ENCODE results near the gene NDUFB2.
A peak's percentile ranks its signal among the peaks of the same experiment; 100 is the strongest.
"Not testable (repeated sequence)": the region's sequence is repeated elsewhere in the genome, so short reads cannot be mapped to it uniquely, and the experiment has no call there.

Gene NDUFB2

GRCh38 chr7:140667476-140667875 lies 29.0 kb upstream of the NDUFB2 start:
- no peak overlapping the region for H3K4me3 ChIP-seq (ENCODE audit: low read length)
- DNase-seq (ENCODE audit: low read depth) = no peak
- TF ChIP-seq CTCF (conservative IDR thresholded peaks at IDR 0.05; ENCODE audit: low read length) = no peak

GRCh38 chr7:140668641-140669040 lies 27.9 kb upstream of the NDUFB2 start:
- DNase-seq (ENCODE audit: low read depth) = no peak
- no peak for TF ChIP-seq CTCF (conservative IDR thresholded peaks at IDR 0.05; ENCODE audit: low read length)
- H3K4me3 ChIP-seq (ENCODE audit: low read length) = no peak overlapping the region

GRCh38 chr7:140669352-140669751 lies 27.2 kb upstream of the NDUFB2 start:
- no peak overlapping the region for H3K4me3 ChIP-seq (ENCODE audit: low read length)
- no peak for TF ChIP-seq CTCF (conservative IDR thresholded peaks at IDR 0.05; ENCODE audit: low read length)
- DNase-seq (ENCODE audit: low read depth) = no peak

GRCh38 chr7:140669862-140670261 lies 26.6 kb upstream of the NDUFB2 start:
- H3K4me3 ChIP-seq (ENCODE audit: low read length); DNase-seq (ENCODE audit: low read depth): not testable (repeated sequence)

- TF ChIP-seq CTCF (conservative IDR thresholded peaks at IDR 0.05; ENCODE audit: low read length) = no peak
- no peak for DNase-seq (ENCODE audit: low read depth)
- H3K4me3 ChIP-seq (ENCODE audit: low read length) = no peak overlapping the region
These were observed 26.1 kb upstream of the NDUFB2 start for GRCh38 chr7:140670343-140670935.

GRCh38 chr7:140671966-140672365 lies 24.5 kb upstream of the NDUFB2 start:
- no peak for DNase-seq (ENCODE audit: low read depth)
- no peak overlapping the region for H3K4me3 ChIP-seq (ENCODE audit: low read length)
- no peak for TF ChIP-seq CTCF (conservative IDR thresholded peaks at IDR 0.05; ENCODE audit: low read length)

GRCh38 chr7:140672382-140673062 lies 24.0 kb upstream of the NDUFB2 start, which contains the start of gene ADCK2:
ADCK2 (plus strand) TSS chr7:140672945; CDS start chr7:140673331, 386 bp downstream.
- peak; percentile 14 for DNase-seq (ENCODE audit: low read depth)
- peak within 1 kb of the TSS; percentile 78 for H3K4me3 ChIP-seq (ENCODE audit: low read length)
- TF ChIP-seq CTCF (conservative IDR thresholded peaks at IDR 0.05; ENCODE audit: low read length) = no peak
